Kidney (tissue), 14 donors: ENCODE data around the gene RASGRP1. TPM values are rescaled to one million over a fixed set of nuclear protein-coding genes. Genes with fewer than 3 reads are reported as not detected.
A peak's percentile ranks its signal among the peaks of the same experiment; 100 is the strongest.

ENCODE experiments used
- DNase-seq, 5 donors: peaks; one replicate each; pipeline ENCODE4 v3.0.0-alpha.2; 2013 to 2020
- FAIRE-seq: peaks from 2 replicates; lab custom pipeline; 2012; peaks lifted over from hg19 to GRCh38; lab: Jason Lieb, UNC
- H3K27ac ChIP-seq, 2 donors: one replicate each; pipeline ENCODE4 v1.7.0; 2013; ENCODE audit warnings: low read depth in 2 of 2, low read length in 2 of 2, inconsistent platforms in 1 of 2
- H3K27me3 ChIP-seq: one replicate; pipeline ENCODE4 v1.7.1; 2013; ENCODE audit warnings: low read length, inconsistent platforms; ENCODE audit not compliant: control insufficient read depth, insufficient read depth
- H3K36me3 ChIP-seq, 3 donors: one replicate each; pipeline versions ENCODE4 v1.7.0 to v1.7.1; 2013; ENCODE audit warnings: low read length in 3 of 3, control low read depth in 1 of 3, inconsistent platforms in 1 of 3; ENCODE audit not compliant: insufficient read depth in 3 of 3, control insufficient read depth in 2 of 3
- H3K4me1 ChIP-seq, 3 donors: one replicate each; pipeline versions ENCODE4 v1.7.0 to v1.7.1; 2013; ENCODE audit warnings: low read length in 3 of 3, inconsistent platforms in 1 of 3, low read depth in 1 of 3; ENCODE audit not compliant: control insufficient read depth in 2 of 3, insufficient read depth in 2 of 3
- H3K4me3 ChIP-seq, 3 donors: one replicate each; pipeline versions ENCODE4 v1.7.0 to v1.8.1; 2013; ENCODE audit warnings: low read length in 3 of 3, control low read depth in 1 of 3, inconsistent platforms in 1 of 3
- H3K9ac ChIP-seq, 3 donors: one replicate each; pipeline versions ENCODE4 v1.7.0 to v1.7.1; 2013; ENCODE audit warnings: low read length in 3 of 3, control low read depth in 1 of 3, inconsistent platforms in 1 of 3
- H3K9me3 ChIP-seq, 3 donors: one replicate each; pipeline versions ENCODE4 v1.7.0 to v1.7.1; 2013; ENCODE audit warnings: low read length in 3 of 3, control low read depth in 1 of 3, inconsistent platforms in 1 of 3; ENCODE audit not compliant: control insufficient read depth in 2 of 3, insufficient read depth in 1 of 3
- intact Hi-C: fragments of 100-400 bp; cut with DNase I; formaldehyde crosslinking; loops from one replicate; pipeline ENCODE4 v1.11.1; 2022
- polyA plus RNA-seq: library from polyadenylated mRNA; stranded (reverse); fragments of 350-450 nt; fragmentation: Illumina TruSeq; extraction: RNeasy Lipid Tissue Mini Kit (QIAGEN cat#74804); gene quantifications from one replicate; pipeline ENCODE4 v1.2.3, GENCODE V29; 2014; ENCODE audit warnings: low read depth, low replicate concordance; ENCODE audit not compliant: insufficient read depth
- total RNA-seq: library from RNA; stranded (reverse); fragmentation: NEBNext Ultra II Directional; extraction: Animal tissue kit (Norgen Biotek cat#: 25700); gene quantifications from one replicate; pipeline ENCODE4 v1.2.1, GENCODE V29; 2021
- TF ChIP-seq, protein P1 (sequence below): IDR thresholded peaks from 3 replicates; pipeline ENCODE4 v1.5.1; 2012; ENCODE audit warnings: mild to moderate bottlenecking, moderate library complexity, borderline replicate concordance; ENCODE audit not compliant: insufficient read depth; ENCODE audit errors: extremely low read depth
- donor health status: control.
- donor health status: control.
- donor health status: control.
- donor health status: control.
- donor health status: control.
- donor health status: DM: yes; HTN: yes; CAD: no.
- donor health status: Normal renal cell carcinoma (clear cell type).

RASGRP1 gene
- total and polyA plus RNA-seq, 2 donors from 2014 or later, result 3.4 to 12.5 TPM

- Histone ChIP-seq H3K27ac (no peak overlapping the region), H3K9ac (no peak overlapping the region), H3K4me1 (peaks cover 0 to 13% (median 3%) of the 10 kb centered on the region in 3 donors), H3K27me3 (no peaks in the 10 kb centered on the region), H3K36me3 (no peaks in the 10 kb centered on the region), H3K9me3 (no peaks in the 10 kb centered on the region), H3K4me3 (no peak overlapping the region)
- DNase-seq (no peak), FAIRE-seq (no peak)
- TF ChIP-seq, protein P1, sequence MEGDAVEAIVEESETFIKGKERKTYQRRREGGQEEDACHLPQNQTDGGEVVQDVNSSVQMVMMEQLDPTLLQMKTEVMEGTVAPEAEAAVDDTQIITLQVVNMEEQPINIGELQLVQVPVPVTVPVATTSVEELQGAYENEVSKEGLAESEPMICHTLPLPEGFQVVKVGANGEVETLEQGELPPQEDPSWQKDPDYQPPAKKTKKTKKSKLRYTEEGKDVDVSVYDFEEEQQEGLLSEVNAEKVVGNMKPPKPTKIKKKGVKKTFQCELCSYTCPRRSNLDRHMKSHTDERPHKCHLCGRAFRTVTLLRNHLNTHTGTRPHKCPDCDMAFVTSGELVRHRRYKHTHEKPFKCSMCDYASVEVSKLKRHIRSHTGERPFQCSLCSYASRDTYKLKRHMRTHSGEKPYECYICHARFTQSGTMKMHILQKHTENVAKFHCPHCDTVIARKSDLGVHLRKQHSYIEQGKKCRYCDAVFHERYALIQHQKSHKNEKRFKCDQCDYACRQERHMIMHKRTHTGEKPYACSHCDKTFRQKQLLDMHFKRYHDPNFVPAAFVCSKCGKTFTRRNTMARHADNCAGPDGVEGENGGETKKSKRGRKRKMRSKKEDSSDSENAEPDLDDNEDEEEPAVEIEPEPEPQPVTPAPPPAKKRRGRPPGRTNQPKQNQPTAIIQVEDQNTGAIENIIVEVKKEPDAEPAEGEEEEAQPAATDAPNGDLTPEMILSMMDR, result no peak
- intact Hi-C loops, result no loop called here
Measured at GRCh38 chr15:38458646-38459045, 106.0 kb downstream of the RASGRP1 start.

- TF ChIP-seq, protein P1, result no peak
- Histone ChIP-seq H3K4me3 (peak overlapping the region; percentile 88 to 98 (median 95)), H3K9me3 (no peaks in the 10 kb centered on the region), H3K36me3 (no peaks in the 10 kb centered on the region), H3K4me1 (peaks cover 0 to 13% (median 3%) of the 10 kb centered on the region in 3 donors), H3K27me3 (no peaks in the 10 kb centered on the region), H3K27ac (no peak overlapping the region), H3K9ac (peak overlapping the region; percentile 85 to 98 (median 97))
- DNase-seq (no peak), FAIRE-seq (no peak)
- intact Hi-C loops, result no loop called here
Measured at GRCh38 chr15:38455092-38455491, 109.5 kb downstream of the RASGRP1 start.

GRCh38 chr15:38454696-38455090, 109.9 kb downstream of the RASGRP1 start:
- Histone ChIP-seq H3K4me3 (peak overlapping the region; percentile 88 to 98 (median 95)), H3K9me3 (no peaks in the 10 kb centered on the region), H3K27me3 (no peaks in the 10 kb centered on the region), H3K27ac (peak overlapping the region; percentile 91 to 94), H3K36me3 (no peaks in the 10 kb centered on the region), H3K4me1 (peaks cover 0 to 13% (median 3%) of the 10 kb centered on the region in 3 donors), H3K9ac (peak overlapping the region; percentile 85 to 98 (median 97))
- DNase-seq (peak in 2 of 5 donors; percentile 45 to 51), FAIRE-seq (no peak)
- intact Hi-C loops, result no loop called here
- TF ChIP-seq, protein P1, result no peak
